DOHH2 (cell line): ENCODE data around the gene AGBL4.

ENCODE experiments used
- CTCF ChIP-seq: fragments of 200-600 bp; sonication (generic); IDR thresholded peaks from one replicate; pipeline ENCODE4 v1.5.1; 2014; ENCODE audit warnings: antibody characterized with exemption, mild to moderate bottlenecking, low read depth, low read length; ENCODE audit not compliant: poor library complexity, severe bottlenecking
- EZH2phosphoT487 ChIP-seq: fragments of 200-600 bp; sonication (generic); IDR thresholded peaks from 2 replicates; pipeline ENCODE4 v1.6.1; 2017; ENCODE audit warnings: borderline replicate concordance, mild to moderate bottlenecking, antibody characterized with exemption, low read length, moderate library complexity, mixed read lengths

DNA sequence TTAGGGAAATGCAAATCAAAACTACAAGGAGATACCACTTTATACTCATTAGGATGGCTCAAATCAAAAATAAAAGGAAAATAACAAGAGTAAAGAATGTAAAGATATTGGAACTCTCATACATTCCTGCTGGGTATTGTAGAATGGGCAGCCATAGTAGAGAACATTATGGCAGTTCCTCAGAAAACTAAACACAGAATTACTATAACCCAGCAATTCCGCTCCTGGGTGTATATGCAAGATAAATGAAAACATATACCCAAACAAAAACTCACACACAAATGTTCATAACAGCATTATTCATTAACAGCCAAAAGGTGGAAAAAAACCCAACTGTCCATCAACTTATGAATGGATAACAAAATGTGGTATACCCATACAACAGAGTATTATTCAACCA, 1258.4 kb downstream of the AGBL4 start:
- TF ChIP-seq CTCF = no peak
- TF ChIP-seq EZH2phosphoT487 = no peak
